GM18868 (cell line): ENCODE measurements around the gene DDX10.

Source experiments
- ATAC-seq: cut with Tn5 transposase; IDR thresholded peaks from one replicate; pipeline ENCODE4 v1.9.1; 2021; ENCODE audit warnings: mild to moderate bottlenecking, moderate library complexity; ENCODE audit not compliant: unreplicated experiment

The DDX10 gene

DNA sequence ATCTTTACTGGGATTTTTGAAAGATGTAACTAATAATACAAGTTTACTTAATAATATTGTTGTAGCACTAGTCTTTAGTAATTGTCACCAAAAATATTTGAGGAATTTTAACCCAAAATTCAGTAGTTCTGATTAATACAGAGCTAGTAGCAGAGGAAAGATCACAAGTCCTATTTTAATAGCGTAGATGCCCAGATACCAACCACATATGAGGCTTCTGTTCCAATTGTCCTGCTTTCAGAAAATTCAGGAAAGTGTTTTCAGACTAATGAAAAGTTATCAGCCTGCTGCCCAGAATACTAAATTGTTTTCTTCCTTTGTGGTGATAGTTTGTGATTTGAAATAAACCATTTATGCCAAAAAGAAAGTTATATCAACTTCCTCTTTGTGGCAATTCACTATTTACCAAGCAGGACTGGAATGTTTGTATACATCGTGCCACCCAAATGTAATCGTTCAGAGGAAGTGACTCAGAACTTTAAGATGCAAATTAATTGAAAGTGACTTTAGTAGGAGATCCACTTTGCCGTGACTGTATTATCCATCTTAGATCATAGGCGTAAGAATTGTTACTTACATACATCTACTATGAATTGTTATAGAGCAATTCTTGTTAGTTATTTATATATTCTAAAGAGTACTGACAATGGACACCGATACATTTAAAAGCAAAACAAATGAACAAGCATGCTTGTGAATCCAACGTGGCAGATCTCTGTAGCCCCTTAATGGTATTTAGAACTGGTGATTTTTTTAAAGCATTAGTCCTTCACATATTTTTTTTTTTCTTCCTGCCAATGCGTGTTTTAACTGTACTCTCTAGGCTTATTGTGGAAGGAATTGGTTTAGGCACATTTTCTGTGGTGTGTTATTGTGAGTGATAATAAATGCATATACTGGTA is 231.0 kb downstream of the DDX10 start:
- peak; percentile 84 for ATAC-seq

DNA sequence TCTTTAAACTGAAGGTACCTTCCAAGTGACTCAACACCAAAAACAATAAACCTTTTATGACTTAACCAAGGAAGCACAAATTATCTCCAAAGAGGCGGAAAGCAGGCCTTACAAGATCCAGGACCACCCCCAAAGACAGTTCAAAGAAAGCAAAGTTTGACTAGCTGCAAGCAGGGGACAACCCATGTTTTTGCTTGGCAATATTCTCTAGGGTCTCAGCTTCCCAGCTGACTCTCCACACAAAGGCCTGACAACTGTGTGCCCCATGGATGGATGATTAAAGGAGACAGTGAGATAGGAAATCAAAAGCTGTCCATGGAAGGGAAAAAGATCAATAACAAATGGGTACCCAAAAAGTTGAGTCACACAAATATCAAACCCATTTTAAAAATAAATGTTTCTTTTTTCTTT is 232.2 kb downstream of the DDX10 start:
- no peak for ATAC-seq

DNA sequence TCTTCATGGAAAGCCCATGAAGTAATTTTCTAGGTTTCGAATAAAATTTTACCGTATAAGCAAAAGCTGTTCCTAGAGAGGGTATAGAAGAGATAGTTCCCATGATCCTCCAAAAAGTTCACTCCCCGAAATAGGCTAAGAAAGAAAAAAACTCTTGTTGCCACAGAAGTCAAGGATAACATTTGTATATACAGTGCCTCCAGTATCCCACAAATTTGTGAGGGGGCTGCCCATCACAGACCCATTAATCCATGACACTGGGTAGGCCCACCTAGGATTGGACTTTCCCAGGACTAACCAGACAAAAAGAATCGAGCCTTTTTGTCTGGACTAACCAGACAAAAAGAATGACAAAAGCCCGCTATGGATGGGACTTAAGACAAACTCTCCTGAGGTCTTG is 233.0 kb downstream of the DDX10 start:
- no peak for ATAC-seq

DNA sequence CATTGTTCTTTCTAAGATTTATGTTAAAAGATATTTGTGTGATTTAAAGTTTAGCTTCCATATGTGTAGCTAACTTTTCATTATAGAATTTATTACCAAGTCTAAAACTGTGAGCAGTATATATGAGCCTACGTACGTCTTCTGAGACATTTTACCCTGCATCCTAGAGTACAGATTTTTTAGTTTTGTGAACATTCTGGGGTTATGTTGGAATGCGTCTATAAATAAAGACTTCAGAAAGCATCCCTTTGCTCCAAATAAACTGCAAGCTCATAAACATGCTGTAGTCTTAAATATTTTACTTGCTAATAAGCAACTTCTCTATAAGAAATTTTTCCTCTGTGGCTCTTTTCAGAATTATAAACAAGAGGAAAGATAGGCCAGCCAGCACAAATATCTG is 236.5 kb downstream of the DDX10 start:
- ATAC-seq: no peak

DNA sequence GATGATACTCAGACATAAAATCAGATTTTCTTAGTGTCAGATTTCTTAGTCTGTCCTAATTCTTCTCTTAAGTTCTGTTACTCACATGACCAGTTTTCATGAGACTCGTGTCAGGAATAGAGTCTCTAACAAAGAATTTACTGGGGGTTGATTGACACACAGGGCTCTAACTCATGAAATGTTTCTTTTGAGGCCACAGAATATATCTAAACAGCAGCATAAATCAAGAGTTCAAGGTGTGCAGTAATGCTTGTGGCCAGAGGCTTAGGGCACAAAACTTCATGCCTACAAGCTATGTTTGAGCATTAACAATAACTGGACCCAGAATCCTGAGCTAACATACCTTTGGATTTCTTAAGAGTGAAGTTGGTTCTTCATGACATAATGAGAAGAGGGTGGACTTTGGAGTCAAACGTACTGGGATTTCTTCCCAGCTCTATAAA is 237.2 kb downstream of the DDX10 start:
- no peak for ATAC-seq

DNA sequence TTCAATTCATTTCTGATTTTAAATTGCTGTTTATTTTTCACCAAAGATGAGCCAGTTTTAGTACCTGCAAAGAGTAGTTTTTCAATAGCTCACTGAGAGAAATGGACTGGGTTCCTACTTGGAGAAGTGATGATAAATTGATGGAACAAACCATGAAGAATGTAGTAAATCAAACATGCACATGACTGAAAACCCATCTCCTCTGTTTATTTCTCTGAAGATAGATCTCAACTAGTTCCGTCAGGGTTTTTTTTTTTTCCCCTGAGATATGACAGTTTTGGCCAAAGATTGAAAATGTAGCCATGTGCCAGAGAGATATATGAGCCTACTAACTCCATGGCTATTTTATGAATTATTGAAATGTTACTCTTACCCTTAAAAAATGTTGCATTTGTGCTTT is 239.6 kb downstream of the DDX10 start:
- ATAC-seq: no peak

DNA sequence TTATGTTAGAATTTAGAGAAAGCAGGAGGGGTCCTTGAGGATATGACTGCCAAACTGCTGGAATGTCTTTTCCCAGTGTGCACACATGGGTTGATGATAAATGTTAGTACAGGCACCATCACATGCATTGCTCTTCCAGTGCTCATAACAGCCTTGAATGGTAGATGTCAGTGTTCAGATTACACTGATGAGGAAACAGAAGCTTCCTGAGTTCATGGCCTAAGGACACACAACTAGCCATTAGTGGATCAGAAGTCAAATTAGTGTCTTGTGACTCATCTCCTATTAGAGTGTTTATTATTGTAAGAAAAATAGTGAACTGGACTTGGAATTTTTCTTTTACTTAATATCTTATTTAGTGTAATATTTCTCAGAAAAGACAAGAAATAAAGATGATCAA is 241.5 kb downstream of the DDX10 start:
- no peak for ATAC-seq

DNA sequence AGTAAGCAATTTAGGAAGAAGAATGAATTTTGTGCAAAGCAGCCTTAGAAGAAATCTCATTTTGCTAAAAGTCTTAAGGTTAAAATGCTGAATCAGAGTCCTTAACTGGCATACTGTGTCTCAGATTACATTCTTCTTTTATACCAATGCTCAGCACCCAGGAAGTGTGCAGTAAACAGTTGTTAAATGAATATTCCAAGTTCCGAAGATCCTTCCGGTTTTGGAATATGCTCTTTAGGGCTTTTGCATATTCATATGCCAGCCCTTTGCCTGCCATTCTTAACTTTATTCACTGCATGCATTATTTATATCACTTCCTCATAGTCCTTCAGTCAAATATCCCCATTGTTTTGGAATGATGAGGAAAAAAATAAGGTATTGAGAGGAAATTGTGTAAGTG is 242.0 kb downstream of the DDX10 start:
- ATAC-seq: no peak

DNA sequence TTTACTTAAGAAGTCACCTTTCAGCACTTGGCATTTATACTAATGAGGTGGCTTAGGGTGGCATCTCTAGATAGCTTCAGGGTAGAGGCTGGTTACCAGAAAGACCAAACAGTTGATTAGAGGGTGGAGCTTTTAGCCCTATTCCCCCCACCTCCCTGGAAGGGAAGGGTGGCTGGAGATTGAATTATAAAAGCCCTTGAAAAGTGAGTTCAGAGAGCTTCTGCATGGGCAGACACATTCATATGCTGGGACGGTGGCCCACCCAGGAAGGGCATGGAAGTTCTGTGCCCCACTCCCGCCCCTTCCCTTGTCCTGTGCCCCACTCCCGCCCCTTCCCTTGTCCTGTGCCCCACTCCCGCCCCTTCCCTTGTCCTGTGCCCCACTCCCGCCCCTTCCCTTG is 244.2 kb downstream of the DDX10 start:
- ATAC-seq: no peak

DNA sequence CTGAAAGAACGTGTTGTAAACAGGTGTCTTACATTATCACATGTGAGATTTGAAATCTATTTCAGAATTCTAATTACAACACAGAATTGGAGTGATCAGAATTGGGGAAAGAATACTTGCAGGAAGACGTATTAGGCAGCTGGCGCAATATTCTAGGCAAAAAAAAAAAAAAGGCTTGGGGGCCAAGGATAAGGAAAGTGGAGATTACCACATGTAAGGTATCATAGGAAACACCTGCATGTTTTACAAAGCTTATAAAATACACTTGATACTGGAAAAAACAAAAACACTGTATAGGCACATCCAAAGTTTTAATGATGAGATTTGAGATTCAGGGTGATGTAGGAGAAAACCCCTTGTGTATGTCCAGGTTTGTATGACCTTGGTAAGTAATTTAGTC is 245.1 kb downstream of the DDX10 start:
- no peak for ATAC-seq

DNA sequence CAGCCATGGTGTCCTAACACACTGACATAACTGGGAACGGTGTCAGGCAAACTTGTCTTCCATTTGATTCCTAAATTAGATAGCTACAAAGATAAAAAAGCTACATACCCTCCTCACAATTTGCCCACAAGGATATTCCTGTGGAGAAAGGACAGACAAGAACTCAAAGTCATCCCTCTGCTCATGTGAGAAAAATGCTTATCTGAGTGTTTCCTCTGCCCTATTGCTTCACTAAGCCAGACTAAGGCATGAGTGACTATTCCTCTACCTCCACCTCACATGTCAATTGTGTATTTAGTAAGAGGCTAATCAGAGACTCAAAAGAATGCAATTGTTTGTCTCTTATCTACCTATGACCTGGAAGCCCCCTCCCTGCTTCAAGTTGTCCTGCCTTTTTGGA is 247.7 kb downstream of the DDX10 start:
- no peak for ATAC-seq

DNA sequence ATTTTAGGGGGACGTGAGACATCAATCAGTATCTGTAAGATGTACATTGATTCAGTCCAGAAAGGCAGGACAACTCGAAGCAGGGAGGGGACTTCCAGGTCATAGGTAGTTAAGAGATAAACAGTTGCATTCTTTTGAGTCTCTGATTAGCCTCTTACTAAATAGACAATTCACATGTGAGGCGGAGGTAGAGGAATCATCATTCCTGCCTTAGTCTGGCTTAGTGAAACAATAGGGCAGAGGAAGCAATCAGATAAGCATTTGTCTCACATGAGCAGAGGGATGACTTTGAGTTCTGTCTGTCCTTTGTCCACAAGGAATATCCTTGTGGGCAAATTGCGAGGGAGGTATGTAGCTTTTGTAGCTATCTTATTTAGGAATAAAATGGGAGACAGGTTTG is 248.3 kb downstream of the DDX10 start:
- ATAC-seq: no peak

DNA sequence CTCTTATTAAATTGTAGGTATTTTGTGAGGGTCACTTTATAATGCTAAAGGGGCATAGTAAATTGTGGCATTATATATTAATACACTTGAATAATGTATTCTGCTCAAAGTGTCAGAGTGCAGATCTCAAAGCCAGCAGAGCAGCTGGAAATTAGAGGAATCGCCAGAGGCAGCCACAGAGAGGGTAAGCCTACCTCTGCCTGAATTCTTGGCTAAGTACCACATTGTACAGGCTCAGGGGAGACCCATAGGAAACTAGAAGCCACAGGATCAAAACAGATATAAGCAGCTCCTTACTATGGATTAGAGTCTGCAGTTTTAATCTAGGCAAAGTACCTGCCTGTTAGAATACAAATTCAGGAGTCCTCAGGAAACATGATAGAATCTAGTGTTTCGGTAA is 249.3 kb downstream of the DDX10 start:
- no peak for ATAC-seq

DNA sequence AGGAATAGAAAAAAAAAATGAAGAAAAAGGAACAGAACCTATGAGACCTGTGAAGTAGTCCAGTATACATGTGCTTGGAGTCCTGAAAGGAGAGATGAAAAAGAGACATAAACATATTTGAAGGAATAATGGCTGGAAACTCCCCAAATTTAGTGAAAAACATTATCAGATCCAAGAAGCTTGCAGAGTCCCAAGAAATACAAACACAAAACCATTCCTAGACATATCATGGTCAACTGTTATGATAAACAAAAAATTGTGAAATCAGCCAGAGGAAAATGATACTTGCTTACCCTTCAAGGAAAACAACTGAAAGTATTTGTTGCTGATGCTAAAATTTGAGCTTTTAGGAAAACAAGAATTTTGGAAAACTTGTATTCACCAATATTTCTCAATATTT is 250.1 kb downstream of the DDX10 start:
- ATAC-seq: no peak

DNA sequence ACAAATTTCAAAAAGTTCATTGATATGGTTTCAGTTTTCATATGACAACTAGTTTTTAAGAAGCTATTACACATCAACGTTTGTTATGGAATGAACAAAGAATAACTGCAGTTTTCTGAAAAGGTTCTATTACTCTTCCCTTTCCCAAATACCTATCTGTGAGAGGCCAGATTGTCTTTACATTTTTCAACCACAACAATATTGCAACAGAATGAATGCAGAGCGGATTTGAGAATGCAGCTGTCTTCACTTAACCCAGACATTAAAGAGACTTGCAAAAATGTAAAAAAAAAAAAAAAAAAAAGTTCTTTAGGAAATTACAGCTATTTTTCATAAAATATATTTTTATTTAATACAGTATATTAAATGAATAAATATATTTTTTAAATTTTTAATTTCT is 250.8 kb downstream of the DDX10 start:
- ATAC-seq: no peak

DNA sequence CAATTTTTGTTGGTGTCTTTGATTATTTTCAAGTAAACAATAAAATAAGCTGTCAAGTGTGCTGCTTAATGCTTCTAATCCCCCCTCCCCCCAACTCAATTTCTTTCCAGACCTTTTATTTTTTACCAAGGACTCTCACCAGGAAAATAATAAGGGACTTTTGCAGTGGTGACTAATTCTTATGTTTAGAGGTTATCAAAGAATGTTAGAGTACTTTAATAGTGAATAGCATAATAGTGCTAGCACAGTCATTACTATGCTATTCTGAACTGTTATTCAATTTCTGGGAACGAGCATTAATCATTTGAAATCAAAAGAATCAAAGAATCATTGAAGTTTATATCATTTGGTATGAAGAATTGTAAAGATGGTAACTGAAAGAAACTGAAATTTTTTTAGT is 251.4 kb downstream of the DDX10 start:
- ATAC-seq: no peak

DNA sequence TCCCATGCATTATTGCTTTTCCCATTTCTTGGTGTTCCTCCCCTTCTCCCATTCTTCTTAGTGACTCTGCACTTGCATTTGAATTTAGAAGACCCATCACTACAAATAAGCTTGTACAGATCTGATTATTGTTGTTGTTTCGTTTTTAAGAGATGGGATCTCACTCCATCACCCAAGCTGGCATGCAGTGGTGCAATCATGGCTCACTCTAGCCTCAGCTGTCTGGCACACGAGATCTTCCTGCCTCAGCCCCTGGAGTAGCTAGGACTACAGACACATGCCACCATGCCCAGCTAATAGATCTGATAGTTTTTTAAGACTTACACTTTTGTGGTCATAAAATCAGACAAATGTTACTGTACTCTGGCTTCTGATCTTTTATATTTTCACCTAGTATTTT is 252.1 kb downstream of the DDX10 start:
- no peak for ATAC-seq

DNA sequence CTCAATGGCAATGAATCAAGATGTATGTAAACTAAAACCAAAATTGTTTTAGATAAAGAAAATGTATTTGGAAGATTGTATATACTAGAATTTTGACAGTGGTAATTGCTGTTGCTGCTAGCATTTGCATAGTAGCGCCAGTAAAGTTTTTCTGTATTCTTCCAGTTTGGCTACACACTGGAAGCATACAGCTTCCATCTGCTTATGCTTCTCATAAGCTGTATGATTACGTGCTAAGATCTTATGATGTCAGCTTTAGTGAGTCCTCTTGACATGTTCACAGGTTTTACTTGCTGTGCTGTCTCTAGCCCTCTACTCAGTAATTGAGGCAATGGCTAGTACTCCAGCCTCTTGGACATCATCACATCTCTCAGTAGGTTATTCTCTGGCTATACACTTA is 256.3 kb downstream of the DDX10 start:
- ATAC-seq: no peak

DNA sequence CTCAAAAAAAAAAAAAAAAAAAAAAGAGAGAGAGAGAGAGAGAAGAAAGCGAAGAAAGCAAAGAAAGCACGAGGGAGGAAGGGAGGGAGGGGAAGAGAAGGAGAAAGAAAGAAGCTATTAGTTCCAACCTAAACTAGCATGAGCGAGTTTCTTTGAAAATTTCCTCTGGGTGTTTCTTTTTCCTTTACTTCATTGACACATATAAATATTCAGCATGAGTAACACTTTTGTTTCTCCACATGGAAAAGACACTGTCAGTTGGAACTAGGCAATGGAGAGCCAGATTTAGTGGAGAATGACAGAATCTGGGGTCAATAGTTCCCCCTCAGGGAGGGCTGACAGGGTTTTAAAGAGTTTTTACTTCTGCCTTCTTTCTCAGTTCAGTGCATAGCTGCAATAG is 257.4 kb downstream of the DDX10 start:
- ATAC-seq: no peak

DNA sequence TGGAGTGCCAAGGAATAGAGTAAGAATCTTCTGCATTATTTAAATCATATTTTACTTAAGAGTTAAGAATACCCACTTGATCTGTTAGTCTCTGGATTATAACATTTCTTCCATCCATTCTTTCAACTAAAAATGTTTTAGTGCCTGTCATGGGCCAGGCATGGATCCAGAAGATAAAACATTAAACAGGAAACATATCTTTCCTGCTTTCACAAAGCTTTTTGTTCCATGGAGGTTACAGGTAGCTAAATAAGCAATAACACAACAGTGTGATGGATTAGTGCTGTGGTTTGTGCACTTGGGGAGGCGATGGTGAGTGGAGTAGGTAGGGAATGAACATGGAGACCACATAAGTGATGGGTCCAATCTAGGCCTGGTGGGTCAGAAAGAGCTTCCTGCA is 258.5 kb downstream of the DDX10 start:
- no peak for ATAC-seq

DNA sequence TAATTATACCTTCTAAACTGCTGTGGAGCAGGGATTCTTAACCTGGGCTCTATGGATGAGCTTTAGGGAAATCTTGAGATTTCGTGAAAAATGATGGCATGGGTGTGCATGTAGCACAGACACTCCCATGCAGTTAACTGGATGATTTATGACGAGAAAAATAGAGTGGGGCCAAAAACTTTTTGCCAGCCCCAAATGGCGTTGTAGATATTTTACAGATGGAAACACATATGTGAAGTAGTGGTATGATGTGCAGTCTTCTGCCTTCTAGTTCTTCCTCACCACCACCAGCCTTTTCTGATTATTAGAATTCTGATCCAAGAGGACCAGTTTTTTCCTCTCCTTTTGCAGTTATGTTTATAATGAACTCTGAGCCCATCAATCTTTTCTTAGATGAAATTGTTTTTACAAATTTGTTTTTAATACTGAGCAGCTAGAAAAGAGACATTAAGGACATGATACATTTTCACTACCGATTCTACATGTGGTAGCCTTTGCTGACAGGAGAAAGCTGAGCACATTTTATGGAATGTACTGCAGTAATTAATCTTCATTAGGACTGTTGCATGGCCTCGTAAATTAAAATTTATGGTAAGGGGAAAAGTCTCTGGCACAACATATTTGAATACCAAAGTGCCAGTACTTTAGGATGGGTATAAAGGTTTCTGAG is 261.4 kb downstream of the DDX10 start:
- no peak for ATAC-seq

DNA sequence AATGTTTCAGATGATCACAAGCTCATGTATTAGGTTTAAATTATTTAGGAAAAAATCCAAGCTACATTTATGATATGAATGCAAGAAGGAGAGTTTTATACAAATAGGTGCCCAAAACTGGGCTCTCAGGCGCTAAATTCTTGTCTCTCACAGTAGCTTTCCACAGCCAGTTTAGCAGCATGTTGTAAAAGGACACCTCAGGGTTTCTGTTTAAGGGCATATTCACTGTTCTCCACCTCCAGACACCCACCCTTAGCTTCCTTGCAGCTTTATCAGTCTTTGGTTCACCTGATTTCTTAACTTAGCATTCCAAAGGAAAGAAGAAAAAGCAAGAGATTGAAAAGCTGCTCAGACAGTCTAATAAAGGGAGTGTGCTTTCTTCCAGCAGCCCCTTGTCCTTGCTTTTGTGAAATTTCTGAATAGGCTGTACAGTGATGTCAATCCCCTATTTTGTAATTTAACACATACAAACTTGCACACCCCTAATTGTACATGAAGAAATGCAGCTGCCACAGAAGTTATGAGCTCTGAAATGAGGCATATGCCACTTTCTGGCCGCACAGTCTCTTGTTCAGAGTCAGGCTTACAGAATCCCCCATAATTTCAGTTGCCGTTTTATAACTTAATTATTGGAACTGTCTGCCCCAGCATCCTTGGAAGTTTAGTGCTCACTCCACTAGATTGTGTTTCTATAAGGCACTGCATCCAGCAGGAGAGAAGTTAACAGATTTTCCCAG is 262.1 kb downstream of the DDX10 start:
- ATAC-seq: no peak
